Liver (tissue), 9 donors: ENCODE data around the gene INPP5A. TPM values are rescaled to one million over a fixed set of nuclear protein-coding genes. Genes with fewer than 3 reads are reported as not detected.

ENCODE experiments used
- DNase-seq: peaks from one replicate; pipeline ENCODE4 v3.0.0-alpha.2; 2017; ENCODE audit warnings: low spot score
- H3K27ac ChIP-seq, 2 donors: one replicate each; pipeline ENCODE4 v1.7.0; 2013; ENCODE audit warnings: inconsistent platforms in 2 of 2, low read length in 2 of 2, control low read depth in 1 of 2, low read depth in 1 of 2, mild to moderate bottlenecking in 1 of 2
- H3K27me3 ChIP-seq, 4 donors: one replicate each; pipeline versions ENCODE4 v1.6.1 to v1.7.0; 2013; ENCODE audit warnings: low read length in 3 of 4, inconsistent platforms in 1 of 4, mild to moderate bottlenecking in 1 of 4, moderate library complexity in 1 of 4; ENCODE audit not compliant: control insufficient read depth in 4 of 4, insufficient read depth in 4 of 4
- H3K36me3 ChIP-seq, 4 donors: one replicate each; pipeline versions ENCODE4 v1.6.1 to v1.7.0; 2013; ENCODE audit warnings: low read length in 3 of 4, mild to moderate bottlenecking in 3 of 4, low read depth in 1 of 4, moderate library complexity in 1 of 4; ENCODE audit not compliant: control insufficient read depth in 4 of 4, insufficient read depth in 3 of 4
- H3K4me1 ChIP-seq, 4 donors: one replicate each; pipeline versions ENCODE4 v1.6.1 to v1.7.0; 2013; ENCODE audit warnings: low read length in 3 of 4, mild to moderate bottlenecking in 3 of 4, moderate library complexity in 1 of 4; ENCODE audit not compliant: control insufficient read depth in 4 of 4, insufficient read depth in 4 of 4
- H3K4me3 ChIP-seq, 3 donors: one replicate each; pipeline versions ENCODE4 v1.6.1 to v1.7.0; 2013; ENCODE audit warnings: low read length in 3 of 3, control low read depth in 1 of 3, low read depth in 1 of 3, mild to moderate bottlenecking in 1 of 3
- H3K9ac ChIP-seq, 2 donors: one replicate each; pipeline ENCODE4 v1.7.0; 2013; ENCODE audit warnings: low read length in 2 of 2, mild to moderate bottlenecking in 2 of 2, moderate library complexity in 2 of 2, control low read depth in 1 of 2, low read depth in 1 of 2
- H3K9me3 ChIP-seq, 4 donors: one replicate each; pipeline versions ENCODE4 v1.6.1 to v1.7.0; 2013; ENCODE audit warnings: low read length in 3 of 4; ENCODE audit not compliant: control insufficient read depth in 4 of 4
- ATF3 ChIP-seq: IDR thresholded peaks from 2 replicates; pipeline ENCODE4 v1.6.1; 2016; ENCODE audit warnings: antibody characterized with exemption
- CTCF ChIP-seq: fragments of 150-350 bp; IDR thresholded peaks from 2 replicates; pipeline ENCODE4 v1.5.1; 2017; ENCODE audit warnings: improper control_type of control experiment, low read depth, low read length; ENCODE audit not compliant: missing input control
- EGR1 ChIP-seq, 2 donors: IDR thresholded peaks; 2 replicates each; pipeline ENCODE4 v1.6.1; 2016 to 2018; ENCODE audit warnings: antibody characterized with exemption in 2 of 2, low read depth in 2 of 2
- FOXA1 ChIP-seq: IDR thresholded peaks from 2 replicates; pipeline ENCODE4 v1.6.1; 2016; ENCODE audit warnings: antibody characterized with exemption
- FOXA2 ChIP-seq: IDR thresholded peaks from 2 replicates; pipeline ENCODE4 v1.6.1; 2016; ENCODE audit warnings: antibody characterized with exemption
- GABPA ChIP-seq, 2 donors: IDR thresholded peaks in 1 of 2; conservative IDR thresholded peaks in 1 of 2; 2 replicates each; pipeline ENCODE4 v1.6.1; 2016; ENCODE audit warnings: antibody characterized with exemption in 2 of 2, mild to moderate bottlenecking in 1 of 2, moderate library complexity in 1 of 2
- HNF4A ChIP-seq, 2 donors: conservative IDR thresholded peaks; 2 replicates each; pipeline ENCODE4 v1.6.1; 2016; ENCODE audit warnings: antibody characterized with exemption in 2 of 2, mild to moderate bottlenecking in 2 of 2
- HNF4G ChIP-seq: IDR thresholded peaks from 2 replicates; pipeline ENCODE4 v1.6.1; 2016; ENCODE audit warnings: antibody characterized with exemption
- JUND ChIP-seq, 2 donors: IDR thresholded peaks; 2 replicates each; pipeline ENCODE4 v1.6.1; 2016; ENCODE audit warnings: antibody characterized with exemption in 2 of 2
- NR2F2 ChIP-seq: IDR thresholded peaks from 2 replicates; pipeline ENCODE4 v1.6.1; 2016; ENCODE audit warnings: antibody characterized with exemption
- RAD21 ChIP-seq, 2 donors: IDR thresholded peaks; 2 replicates each; pipeline ENCODE4 v1.6.1; 2016; ENCODE audit warnings: antibody characterized with exemption in 2 of 2, mild to moderate bottlenecking in 2 of 2
- REST ChIP-seq: IDR thresholded peaks from 2 replicates; pipeline ENCODE4 v1.6.1; 2016; ENCODE audit warnings: antibody characterized with exemption, mild to moderate bottlenecking
- RXRA ChIP-seq, 2 donors: IDR thresholded peaks; 2 replicates each; pipeline ENCODE4 v1.6.1; 2017 to 2018; ENCODE audit warnings: antibody characterized with exemption in 2 of 2, mild to moderate bottlenecking in 1 of 2
- WGBS: extraction: QIAGEN DNeasy Blood & Tissue Kit; methylation state at CpG from one replicate; pipeline ENCODE4 v1.1.7; 2013; 5-methylcytosine and 5-hydroxymethylcytosine counted together
- polyA plus RNA-seq, 2 donors: library from polyadenylated mRNA; stranded (reverse) in 1 of 2; unstranded in 1 of 2; fragments of 200-250 nt in 1 of 2; fragments of >200 nt in 1 of 2; fragmentation: Nextera tagmentation in 1 of 2; extraction: Ambion mirVana in 1 of 2; gene quantifications; one replicate each; pipeline versions ENCODE4 v1.2.1 to v1.2.3, GENCODE V29; 2013 to 2015
- total RNA-seq, 2 donors: library from RNA; depleted of rRNA; stranded (reverse); fragments of >200 nt; gene quantifications; one replicate each; pipeline ENCODE4 v1.2.3, GENCODE V29; 2014
- TF ChIP-seq, protein P1 (sequence below): IDR thresholded peaks from 2 replicates; pipeline ENCODE4 v1.6.1; 2016; ENCODE audit warnings: antibody characterized with exemption
- TF ChIP-seq, protein P2 (sequence below): IDR thresholded peaks from 2 replicates; pipeline ENCODE4 v1.6.1; 2016; ENCODE audit warnings: antibody characterized with exemption
- donor health status: healthy.
- donor health status: healthy.
- donor health status: healthy.
- donor health status: healthy.
- donor health status: healthy.

The INPP5A gene
- total and polyA plus RNA-seq, 4 donors = 4.3 to 26.5 (median 10.9) TPM

DNA sequence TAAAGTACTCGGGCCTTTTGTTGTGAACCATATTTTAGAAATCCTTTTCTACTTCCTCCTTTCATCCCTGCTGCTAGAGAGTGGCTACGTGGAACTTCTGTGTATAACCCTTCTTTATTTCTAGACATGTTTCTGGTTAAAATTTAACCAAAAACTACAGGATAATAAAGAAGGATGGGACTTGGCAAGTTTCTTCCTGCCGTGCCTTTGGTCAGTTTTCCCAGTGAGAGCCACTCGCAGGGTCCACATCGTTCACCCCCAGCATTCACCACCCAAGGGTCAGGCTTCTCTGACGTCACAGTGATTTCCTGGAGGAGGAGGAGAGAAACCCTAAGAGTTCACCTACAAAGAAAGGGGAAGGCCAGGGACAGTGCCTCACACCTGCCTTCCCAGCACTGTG, 203.0 kb downstream of the INPP5A start (continued):
- TF ChIP-seq REST (no peak), EGR1 (IDR thresholded peaks at IDR 0.05; ENCODE audit: low read depth in 2 of 2) (no peak), JUND (IDR thresholded peaks at IDR 0.05) (no peak)

- no peak overlapping the region for H3K27ac ChIP-seq
- H3K9ac ChIP-seq = no peak overlapping the region
- H3K4me1 ChIP-seq = no peaks in the 10 kb centered on the region
- no peak overlapping the region for H3K4me3 ChIP-seq
- no peak for DNase-seq
- peaks cover 0 to 15% (median 4%) of the 10 kb centered on the region in 4 donors for H3K36me3 ChIP-seq
- no peaks in the 10 kb centered on the region for H3K27me3 ChIP-seq
- WGBS = 94% methylated on average over 27 of the region's 27 CpGs
- TF ChIP-seq CTCF (no peak), EGR1 (IDR thresholded peaks at IDR 0.05; ENCODE audit: low read depth in 2 of 2) (no peak), RXRA (IDR thresholded peaks at IDR 0.05) (no peak), JUND (IDR thresholded peaks at IDR 0.05) (no peak), FOXA1 (no peak), HNF4G (no peak), GABPA (IDR thresholded peaks at IDR 0.05 in 1 of 2, conservative IDR thresholded peaks at IDR 0.05 in 1 of 2) (no peak), ATF3 (no peak), HNF4A (conservative IDR thresholded peaks at IDR 0.05) (no peak), NR2F2 (no peak), REST (no peak), FOXA2 (no peak), RAD21 (IDR thresholded peaks at IDR 0.05) (no peak)
- TF ChIP-seq, protein P1, sequence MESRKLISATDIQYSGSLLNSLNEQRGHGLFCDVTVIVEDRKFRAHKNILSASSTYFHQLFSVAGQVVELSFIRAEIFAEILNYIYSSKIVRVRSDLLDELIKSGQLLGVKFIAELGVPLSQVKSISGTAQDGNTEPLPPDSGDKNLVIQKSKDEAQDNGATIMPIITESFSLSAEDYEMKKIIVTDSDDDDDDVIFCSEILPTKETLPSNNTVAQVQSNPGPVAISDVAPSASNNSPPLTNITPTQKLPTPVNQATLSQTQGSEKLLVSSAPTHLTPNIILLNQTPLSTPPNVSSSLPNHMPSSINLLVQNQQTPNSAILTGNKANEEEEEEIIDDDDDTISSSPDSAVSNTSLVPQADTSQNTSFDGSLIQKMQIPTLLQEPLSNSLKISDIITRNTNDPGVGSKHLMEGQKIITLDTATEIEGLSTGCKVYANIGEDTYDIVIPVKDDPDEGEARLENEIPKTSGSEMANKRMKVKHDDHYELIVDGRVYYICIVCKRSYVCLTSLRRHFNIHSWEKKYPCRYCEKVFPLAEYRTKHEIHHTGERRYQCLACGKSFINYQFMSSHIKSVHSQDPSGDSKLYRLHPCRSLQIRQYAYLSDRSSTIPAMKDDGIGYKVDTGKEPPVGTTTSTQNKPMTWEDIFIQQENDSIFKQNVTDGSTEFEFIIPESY = no peak
- TF ChIP-seq, protein P2, sequence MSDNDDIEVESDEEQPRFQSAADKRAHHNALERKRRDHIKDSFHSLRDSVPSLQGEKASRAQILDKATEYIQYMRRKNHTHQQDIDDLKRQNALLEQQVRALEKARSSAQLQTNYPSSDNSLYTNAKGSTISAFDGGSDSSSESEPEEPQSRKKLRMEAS = no peak
- no peaks in the 10 kb centered on the region for H3K9me3 ChIP-seq
Measured at GRCh38 chr10:132742167-132742836, 204.7 kb downstream of the INPP5A start.
